Endothelial cell of hepatic sinusoid (primary cell): ENCODE data around the gene SHANK2.

Experiments used
- in situ Hi-C: cut with HindIII; loops from 2 replicates; pipeline ENCODE4 v1.10.0; 2017; ENCODE audit warnings: low sequenced_read_pairs

The SHANK2 gene

DNA sequence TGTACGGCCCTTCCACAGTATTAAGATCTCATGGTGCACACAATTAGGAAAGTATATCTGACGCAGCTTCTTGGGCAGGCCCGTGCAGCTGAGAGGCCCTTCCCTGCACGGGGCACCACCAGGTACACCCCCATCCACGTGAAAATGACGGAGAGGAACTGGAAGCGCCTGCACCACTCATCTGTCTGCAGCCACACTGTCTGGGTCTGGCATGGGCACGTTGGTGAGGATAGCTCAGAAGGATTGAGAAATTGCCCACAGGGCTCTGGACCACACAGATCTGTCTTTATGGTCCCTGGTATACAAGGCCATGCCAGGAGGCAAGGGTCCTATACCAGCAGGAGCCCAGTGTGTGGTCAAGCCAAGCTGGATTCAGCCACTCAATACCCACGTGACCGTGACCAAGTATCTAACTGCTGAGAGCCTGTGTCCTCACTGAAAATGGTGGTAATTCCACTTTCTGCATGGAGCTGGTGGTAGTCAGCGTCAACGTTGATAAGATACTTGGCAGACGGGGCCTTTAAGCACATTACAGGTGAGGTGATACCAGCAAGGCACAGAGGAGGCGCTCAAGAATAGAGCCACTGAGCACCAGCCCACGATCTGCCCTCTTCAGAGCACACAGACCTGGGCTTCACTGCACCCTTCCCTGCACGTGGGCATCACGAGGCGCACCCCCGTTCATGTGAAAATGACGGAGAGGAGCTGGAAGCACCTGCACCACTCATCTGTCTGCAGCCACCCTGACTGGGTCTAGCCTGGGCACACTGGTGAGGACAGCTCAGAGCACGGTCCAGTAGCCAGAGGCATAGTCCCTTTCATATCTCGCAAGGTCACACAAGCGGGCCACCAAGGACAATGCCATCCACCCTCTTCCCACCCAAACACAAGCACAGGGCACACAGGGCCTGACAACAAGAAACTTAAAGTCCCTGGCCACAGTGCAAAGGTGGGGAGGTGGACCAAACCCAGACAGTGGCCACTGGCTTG is 28.4 kb downstream of the SHANK2 start:
- in situ Hi-C loops, result no loop called here

- in situ Hi-C loops, result no loop called here
Observed at GRCh38 chr11:71223081-71223405, 29.3 kb downstream of the SHANK2 start.

GRCh38 chr11:71222318-71223080 is 29.9 kb downstream of the SHANK2 start:
- in situ Hi-C loops, result no loop called here

DNA sequence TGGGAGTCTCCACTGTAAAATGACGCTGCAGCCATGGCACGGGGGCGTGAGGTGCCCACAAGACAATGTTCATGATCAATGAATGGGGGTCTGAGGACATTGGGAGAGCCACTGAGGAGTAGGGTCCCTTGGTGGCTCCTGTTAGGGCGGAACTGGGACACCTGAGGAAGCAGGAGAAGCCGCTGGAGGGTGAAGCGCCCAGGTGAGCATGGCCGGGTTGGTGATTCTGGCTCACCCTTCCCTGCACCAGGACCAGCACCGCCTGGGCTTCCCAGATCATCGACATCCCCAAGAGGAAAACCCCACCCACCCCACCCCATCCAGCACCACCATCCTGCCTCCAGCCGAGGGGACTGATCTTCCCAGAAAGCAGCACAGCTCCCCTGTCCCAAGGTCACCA is 30.6 kb downstream of the SHANK2 start:
- in situ Hi-C loops, result no loop called here

GRCh38 chr11:71221201-71221600 is 31.2 kb downstream of the SHANK2 start:
- in situ Hi-C loops, result no loop called here

- in situ Hi-C loops, result no loop called here
Observed at GRCh38 chr11:71218789-71219499, 33.4 kb downstream of the SHANK2 start.

DNA sequence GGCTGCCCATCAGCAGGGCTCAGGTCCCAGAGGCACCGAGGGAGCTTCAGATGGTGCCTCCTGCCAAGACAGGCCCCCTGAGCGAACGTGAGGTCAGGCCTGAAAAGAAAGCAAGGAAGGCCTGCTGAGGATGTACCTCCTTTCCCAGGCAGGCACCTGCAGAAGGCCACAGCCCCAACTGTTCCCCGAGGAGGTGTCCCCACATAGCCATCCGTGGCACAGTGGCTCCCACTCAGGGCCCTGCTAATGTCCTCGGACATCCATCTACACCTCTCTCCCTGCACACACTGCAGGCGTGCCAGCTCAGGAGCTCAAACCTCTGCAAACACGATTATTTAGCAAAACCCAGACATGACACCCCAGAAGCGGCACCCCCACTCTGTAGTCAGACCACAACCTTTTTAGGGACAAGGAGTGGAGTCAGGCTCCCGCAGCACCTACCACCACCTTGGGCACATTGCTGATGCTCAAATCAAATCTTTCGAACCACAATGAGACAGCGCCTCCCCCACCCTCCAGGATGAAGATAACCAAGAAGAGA is 36.9 kb downstream of the SHANK2 start:
- in situ Hi-C loops, result no loop called here

DNA sequence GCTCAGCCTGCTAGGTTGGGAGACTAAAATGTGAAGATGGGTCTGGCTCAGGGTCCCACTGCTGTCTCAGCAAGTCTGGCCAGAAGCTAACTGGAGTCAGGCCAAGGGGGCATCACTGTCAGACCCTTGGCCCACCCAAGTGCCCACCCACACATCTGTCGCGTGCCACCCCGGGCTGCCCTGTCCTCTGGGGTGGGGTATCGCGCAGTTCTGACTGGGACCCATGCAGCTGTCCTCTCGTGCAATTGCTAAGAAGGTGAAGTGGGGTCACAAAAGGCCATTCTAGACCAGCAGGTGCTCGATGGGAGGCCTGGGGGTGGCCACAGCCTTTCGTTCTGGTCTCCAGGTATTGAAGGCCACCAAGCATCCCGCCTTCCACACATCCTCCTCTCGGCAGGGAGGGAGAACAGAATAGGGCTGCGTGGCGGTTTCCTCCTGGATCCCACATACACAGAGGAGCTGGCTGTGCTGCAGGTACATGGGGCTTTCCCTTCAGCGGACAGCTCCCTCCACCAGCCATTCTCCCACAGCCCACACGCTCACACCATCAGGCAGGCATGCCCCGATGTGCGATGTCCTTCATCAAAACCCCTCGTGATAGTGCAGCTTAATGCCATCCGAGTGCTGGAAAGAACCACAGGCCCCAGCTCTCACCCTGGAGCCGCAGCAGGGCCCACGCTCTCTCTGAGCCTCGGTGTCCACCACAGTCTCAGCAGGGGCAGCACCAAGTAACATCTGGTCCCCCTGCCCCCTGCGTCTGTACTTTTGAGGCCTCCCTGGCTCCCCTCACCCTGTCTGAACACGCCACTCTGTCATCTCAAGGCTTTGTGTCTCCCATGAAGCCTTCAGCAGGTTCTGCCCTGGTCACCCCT is 37.6 kb downstream of the SHANK2 start:
- in situ Hi-C loops, result loop anchor here (5.0 kb wide), 1 partner anchor 33 kb away; no protein-coding TSS in a partner anchor

GRCh38 chr11:71213696-71214552 is 38.5 kb downstream of the SHANK2 start:
- in situ Hi-C loops, result loop anchor here (5.0 kb wide), 1 partner anchor 33 kb away; no protein-coding TSS in a partner anchor

DNA sequence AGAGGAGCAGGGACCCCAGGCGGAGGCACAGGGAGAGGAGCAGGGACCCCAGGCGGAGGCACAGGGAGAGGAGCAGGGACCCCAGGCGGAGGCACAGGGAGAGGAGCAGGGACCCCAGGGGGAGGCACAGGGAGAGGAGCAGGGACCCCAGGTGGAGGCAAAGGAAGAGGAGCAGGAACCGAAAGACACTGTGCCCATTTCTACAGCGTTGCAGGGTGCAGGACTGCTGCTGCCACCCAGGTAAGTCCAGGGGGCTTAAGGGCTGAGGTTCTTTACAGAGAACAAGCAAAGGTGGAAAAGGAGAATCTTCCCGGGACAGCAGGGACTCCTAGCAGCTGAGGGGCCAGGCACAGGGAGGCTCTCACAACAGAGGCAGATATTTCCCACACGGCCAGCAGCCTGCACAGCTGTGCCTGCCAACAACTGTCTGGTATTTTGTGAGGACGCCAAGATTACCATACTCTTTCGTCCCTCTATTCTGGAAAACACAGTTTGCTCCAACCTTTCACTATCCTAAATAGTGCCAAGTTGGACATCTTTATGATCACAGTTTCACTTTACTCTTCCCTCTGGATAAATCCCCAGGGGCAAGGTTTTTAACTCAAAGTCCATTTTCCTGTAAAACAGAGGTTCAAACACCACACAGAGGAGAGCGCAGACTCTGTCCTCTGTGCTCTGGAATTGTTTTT is 39.4 kb downstream of the SHANK2 start:
- in situ Hi-C loops, result loop anchor here (5.0 kb wide), 1 partner anchor 34 kb away; no protein-coding TSS in a partner anchor

DNA sequence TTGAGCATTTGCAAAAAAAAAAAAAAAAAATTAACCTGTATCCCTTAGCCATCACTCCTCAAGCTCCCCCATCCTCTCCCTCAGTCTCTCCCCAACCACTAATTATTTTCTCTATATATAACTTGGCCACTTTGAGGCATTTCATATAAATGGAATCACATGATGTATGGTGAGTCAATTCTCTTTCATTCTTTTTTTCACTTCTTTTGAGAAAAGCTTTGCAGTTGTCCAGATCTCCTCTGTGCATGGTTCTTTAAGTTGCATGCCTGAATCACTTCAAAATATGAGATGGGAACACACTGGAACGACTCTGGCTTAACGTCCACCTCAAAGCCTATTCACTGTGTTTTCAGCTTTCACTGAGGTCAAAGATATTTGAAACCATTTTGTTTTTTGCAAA is 40.7 kb downstream of the SHANK2 start:
- in situ Hi-C loops, result loop anchor here (5.0 kb wide), 1 partner anchor 36 kb away; no protein-coding TSS in a partner anchor

DNA sequence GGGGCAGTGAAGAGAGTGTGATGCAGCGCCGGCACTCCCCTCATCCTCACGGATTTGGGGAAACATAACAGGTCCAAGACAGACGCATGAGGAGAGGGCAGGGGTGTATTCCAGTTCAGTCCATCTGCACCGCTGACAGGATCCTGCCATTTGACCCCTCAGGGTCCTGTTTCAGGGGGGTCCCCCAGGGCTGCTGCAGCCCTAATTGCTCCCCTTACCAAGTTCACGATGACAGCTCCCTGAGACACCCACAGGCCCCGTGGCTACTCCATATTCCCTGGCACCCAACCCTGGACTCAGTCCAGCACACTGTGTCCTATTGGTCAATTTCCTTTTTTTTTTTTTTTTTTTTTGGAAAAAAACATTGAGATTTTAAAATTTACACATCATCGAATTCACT is 41.5 kb downstream of the SHANK2 start:
- in situ Hi-C loops, result loop anchor here (5.0 kb wide), 1 partner anchor 36 kb away; no protein-coding TSS in a partner anchor

- in situ Hi-C loops, result loop anchor here (5.0 kb wide), 1 partner anchor 38 kb away; no protein-coding TSS in a partner anchor
Observed at GRCh38 chr11:71209656-71210055, 42.7 kb downstream of the SHANK2 start.

- in situ Hi-C loops, result no loop called here
Observed at GRCh38 chr11:71209181-71209580, 43.2 kb downstream of the SHANK2 start.

GRCh38 chr11:71208011-71208774 is 44.2 kb downstream of the SHANK2 start:
- in situ Hi-C loops, result no loop called here

- in situ Hi-C loops, result no loop called here
Observed at GRCh38 chr11:71207563-71207962, 44.8 kb downstream of the SHANK2 start.

DNA sequence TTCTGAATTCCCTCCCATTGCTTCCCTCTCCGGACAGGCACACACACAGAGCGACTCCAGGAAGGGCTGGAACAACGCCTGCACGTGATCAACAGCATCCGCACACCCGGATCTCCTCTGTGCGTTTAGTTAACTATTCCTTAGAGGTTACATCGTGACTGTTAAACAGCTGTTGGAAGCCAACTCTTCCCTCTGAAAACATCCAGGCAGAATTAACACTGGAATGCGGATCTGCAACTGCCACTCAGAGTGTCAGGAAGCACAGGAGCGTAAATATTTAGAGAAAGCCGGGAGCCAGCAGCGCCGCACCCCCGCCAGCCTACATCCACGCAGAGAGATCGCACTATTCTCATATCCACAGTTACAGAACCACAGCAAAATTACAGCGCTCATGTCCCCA is 46.2 kb downstream of the SHANK2 start:
- in situ Hi-C loops, result no loop called here
